Lower leg skin (tissue), 4 donors: ENCODE measurements around the gene FHAD1. TPM values are rescaled to one million over a fixed set of nuclear protein-coding genes. Genes with fewer than 3 reads are reported as not detected.
"Not testable (repeated sequence)": the region's sequence is repeated elsewhere in the genome, so short reads cannot be mapped to it uniquely, and the experiment has no call there.

ENCODE experiments used
- DNase-seq, 2 donors: peaks; one replicate each; pipeline ENCODE4 v3.0.0-alpha.2; 2019; ENCODE audit warnings: low spot score in 2 of 2
- H3K4me3 ChIP-seq: fragments of 200-600 bp; sonication (generic); 2 replicates; pipeline ENCODE4 v1.5.1; 2017; ENCODE audit warnings: mild to moderate bottlenecking, low read depth; ENCODE audit not compliant: poor library complexity, severe bottlenecking
- POLR2A ChIP-seq, 2 donors: fragments of 450-650 bp; IDR thresholded peaks; one replicate each; pipeline ENCODE4 v1.6.1; 2016 to 2017; ENCODE audit warnings: antibody characterized with exemption in 2 of 2, mild to moderate bottlenecking in 1 of 2, moderate library complexity in 1 of 2
- WGBS, 2 donors: methylation state at CpG; one replicate each; pipeline ENCODE4 v1.1.5; 2018; 5-methylcytosine and 5-hydroxymethylcytosine counted together
- intact Hi-C: fragments of 100-400 bp; cut with DNase I; formaldehyde crosslinking; loops from one replicate; pipeline ENCODE4 v1.15.0; 2023; ENCODE audit warnings: low total_unique reads
- total RNA-seq, 4 donors: library from RNA; depleted of rRNA; stranded (reverse); fragments of >200 nt; gene quantifications; one replicate each; pipeline ENCODE4 v1.1.0, GENCODE V29; 2016
- TF ChIP-seq, protein P1 (sequence below), 3 donors: fragments of 450-650 bp; IDR thresholded peaks; one replicate each; pipeline ENCODE4 v1.5.1; 2016; ENCODE audit warnings: antibody characterized with exemption in 3 of 3, mild to moderate bottlenecking in 3 of 3, moderate library complexity in 2 of 3

FHAD1 gene
- total RNA-seq, 4 donors from 2014 or later: 0.52 to 2.0 TPM; not detected in 2

DNA sequence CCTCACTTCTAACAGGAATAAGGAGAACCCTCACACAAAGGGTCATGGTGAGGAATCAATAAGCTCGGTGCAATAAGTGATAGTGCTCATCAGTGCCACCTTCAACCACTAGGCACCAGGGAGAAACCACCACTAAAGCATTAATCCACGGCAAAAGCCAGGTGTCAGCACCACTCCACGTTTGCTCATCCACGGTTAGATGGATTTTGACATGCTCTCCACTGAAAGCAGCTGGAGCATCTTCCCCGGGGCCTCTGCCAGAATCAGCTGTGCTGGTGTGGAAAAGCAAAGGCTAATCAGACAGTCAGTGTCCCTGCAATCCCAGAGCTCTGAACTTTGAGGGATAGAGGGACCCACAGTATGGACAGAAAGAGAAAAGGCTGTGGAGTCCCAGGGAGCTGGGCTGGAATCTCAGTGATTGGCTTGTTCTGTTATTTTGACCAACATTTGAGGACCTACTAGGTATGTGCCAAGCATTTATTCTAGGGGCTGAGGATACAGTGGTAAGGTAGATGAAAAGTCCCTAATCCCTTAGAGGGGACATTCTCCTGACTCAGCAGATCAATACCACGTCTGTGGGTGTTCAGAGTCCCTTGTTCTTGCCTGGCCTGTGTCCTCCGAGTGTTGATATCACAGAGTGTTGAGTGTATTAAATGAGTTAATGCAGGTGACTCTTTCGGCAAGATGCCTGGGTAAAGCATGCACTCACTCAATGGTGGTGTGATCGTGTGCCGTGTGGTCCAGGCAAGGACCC, 41.3 kb downstream of the FHAD1 start:
- 67% methylated on average over 10 of the region's 10 CpGs for WGBS, 2 donors
- no peak overlapping the region for H3K4me3 ChIP-seq
- peak in 1 of 2 donors; percentile 63 for DNase-seq
- intact Hi-C loops: no loop called here
- TF ChIP-seq POLR2A (IDR thresholded peaks at IDR 0.05): no peak
- TF ChIP-seq, protein P1, sequence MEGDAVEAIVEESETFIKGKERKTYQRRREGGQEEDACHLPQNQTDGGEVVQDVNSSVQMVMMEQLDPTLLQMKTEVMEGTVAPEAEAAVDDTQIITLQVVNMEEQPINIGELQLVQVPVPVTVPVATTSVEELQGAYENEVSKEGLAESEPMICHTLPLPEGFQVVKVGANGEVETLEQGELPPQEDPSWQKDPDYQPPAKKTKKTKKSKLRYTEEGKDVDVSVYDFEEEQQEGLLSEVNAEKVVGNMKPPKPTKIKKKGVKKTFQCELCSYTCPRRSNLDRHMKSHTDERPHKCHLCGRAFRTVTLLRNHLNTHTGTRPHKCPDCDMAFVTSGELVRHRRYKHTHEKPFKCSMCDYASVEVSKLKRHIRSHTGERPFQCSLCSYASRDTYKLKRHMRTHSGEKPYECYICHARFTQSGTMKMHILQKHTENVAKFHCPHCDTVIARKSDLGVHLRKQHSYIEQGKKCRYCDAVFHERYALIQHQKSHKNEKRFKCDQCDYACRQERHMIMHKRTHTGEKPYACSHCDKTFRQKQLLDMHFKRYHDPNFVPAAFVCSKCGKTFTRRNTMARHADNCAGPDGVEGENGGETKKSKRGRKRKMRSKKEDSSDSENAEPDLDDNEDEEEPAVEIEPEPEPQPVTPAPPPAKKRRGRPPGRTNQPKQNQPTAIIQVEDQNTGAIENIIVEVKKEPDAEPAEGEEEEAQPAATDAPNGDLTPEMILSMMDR (IDR thresholded peaks at IDR 0.05): no peak

GRCh38 chr1:15289251-15289651, 42.2 kb downstream of the FHAD1 start:
- peak in 1 of 2 donors; percentile 76 for DNase-seq

GRCh38 chr1:15290382-15290781, 43.4 kb downstream of the FHAD1 start:
- no peak for DNase-seq
- intact Hi-C loops: no loop called here
- no peak overlapping the region for H3K4me3 ChIP-seq
- TF ChIP-seq POLR2A (IDR thresholded peaks at IDR 0.05): no peak
- TF ChIP-seq, protein P1 (IDR thresholded peaks at IDR 0.05): no peak
- WGBS, 2 donors: 87% methylated on average over 9 of the region's 9 CpGs

More at GRCh38 chr1:15289251-15289651, 42.2 kb downstream of the FHAD1 start:
- H3K4me3 ChIP-seq: no peak overlapping the region
- 79 to 81% methylated on average over 14 of the region's 14 CpGs for WGBS, 2 donors
- TF ChIP-seq, protein P1 (IDR thresholded peaks at IDR 0.05): no peak
- TF ChIP-seq POLR2A (IDR thresholded peaks at IDR 0.05): no peak
- intact Hi-C loops: no loop called here

- TF ChIP-seq POLR2A (IDR thresholded peaks at IDR 0.05): no peak
- TF ChIP-seq, protein P1 (IDR thresholded peaks at IDR 0.05): no peak
- 41 to 52% methylated on average over 5 of the region's 5 CpGs for WGBS, 2 donors
- no peak for DNase-seq
- H3K4me3 ChIP-seq: no peak overlapping the region
- intact Hi-C loops: no loop called here
These were observed 48.7 kb downstream of the FHAD1 start for GRCh38 chr1:15295696-15296095.

DNA sequence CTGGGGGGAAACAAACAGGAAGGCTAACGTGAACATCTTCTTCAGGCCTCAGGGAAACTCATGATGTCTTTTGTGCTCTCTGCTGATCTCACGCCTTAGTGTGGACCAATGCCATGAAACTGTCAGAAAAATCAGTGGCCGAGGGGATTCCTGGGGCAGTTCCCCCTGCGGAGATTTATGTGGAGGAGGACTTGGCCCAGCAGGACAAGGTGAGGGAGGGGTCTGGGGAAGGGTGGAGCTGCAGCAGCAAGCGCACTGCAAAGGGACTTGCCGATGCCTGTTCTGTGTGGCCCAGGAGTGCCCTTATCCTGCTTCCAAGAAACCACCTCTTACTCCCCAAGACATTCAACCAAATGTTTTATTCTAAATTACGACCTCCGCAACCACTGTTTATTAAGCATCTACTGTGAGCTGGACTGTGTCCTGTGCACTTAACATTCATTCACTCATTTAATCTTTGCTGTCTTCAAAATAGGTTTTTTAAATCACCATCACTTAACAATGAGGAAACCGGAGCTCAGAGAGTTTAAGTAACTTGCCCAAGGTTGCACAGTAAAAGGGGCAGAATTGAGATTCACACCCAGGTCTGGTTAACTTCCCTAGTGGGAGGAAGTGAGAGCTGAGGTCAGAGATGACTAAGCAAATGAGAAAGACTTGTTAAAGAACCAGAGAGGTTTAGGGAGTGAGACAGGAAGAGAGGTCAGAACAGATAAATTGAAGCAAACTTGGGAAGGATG, 49.7 kb downstream of the FHAD1 start:
- TF ChIP-seq, protein P1 (IDR thresholded peaks at IDR 0.05): no peak
- TF ChIP-seq POLR2A (IDR thresholded peaks at IDR 0.05): no peak
- intact Hi-C loops: no loop called here
- DNase-seq: no peak
- WGBS, 2 donors: 55 to 58% methylated on average over 9 of the region's 9 CpGs
- H3K4me3 ChIP-seq: no peak overlapping the region

DNA sequence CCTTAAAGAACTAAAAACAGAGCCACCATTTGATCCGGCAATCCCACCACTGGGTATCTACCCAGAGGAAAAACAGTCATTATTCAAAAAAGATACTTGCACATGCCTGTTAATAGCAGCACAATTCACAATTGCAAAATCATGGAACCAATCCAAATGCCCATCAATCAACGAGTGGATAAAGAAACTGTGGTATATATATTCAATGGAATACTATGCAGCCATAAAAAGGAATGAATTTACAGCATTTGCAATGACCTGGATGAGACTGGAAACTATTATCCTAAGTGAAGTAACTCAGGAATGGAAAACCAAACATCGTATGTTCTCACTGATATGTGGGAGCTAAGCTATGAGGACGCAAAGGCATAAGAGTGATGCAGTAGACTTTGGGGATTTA, 51.0 kb downstream of the FHAD1 start:
- WGBS, 2 donors: 87 to 91% methylated on average over 4 of the region's 4 CpGs
- DNase-seq, intact Hi-C loops, H3K4me3 ChIP-seq: not testable (repeated sequence)
